GM23338 (cell line): ENCODE data around the gene AP5Z1. TPM values are rescaled to one million over a fixed set of nuclear protein-coding genes. Genes with fewer than 3 reads are reported as not detected.

Source experiments
- ATAC-seq: fragments of 200-7000 bp; cut with Tn5 transposase; 3 replicates; pipeline ENCODE4 v1.9.1; 2020
- DNase-seq: peaks from one replicate; pipeline ENCODE4 v3.0.0-alpha.2; 2015; ENCODE audit warnings: low spot score
- H2AFZ ChIP-seq: fragments of 200-600 bp; sonication (generic); 2 replicates; pipeline ENCODE4 v1.8.0; 2016; ENCODE audit warnings: antibody characterized with exemption, mild to moderate bottlenecking, moderate library complexity
- H3F3A ChIP-seq: fragments of 200-600 bp; sonication (generic); replicated peaks from 2 replicates; pipeline ENCODE4 v1.8.0; 2017; ENCODE audit warnings: antibody characterized with exemption, mixed run types, low read depth
- H3K27ac ChIP-seq: fragments of 200-600 bp; sonication (generic); 2 replicates; pipeline ENCODE4 v1.6.1; 2016; ENCODE audit warnings: low read depth
- H3K27me3 ChIP-seq: fragments of 200-600 bp; sonication (generic); 2 replicates; pipeline ENCODE4 v1.8.0; 2016; ENCODE audit warnings: mild to moderate bottlenecking, mixed run types, moderate library complexity; ENCODE audit not compliant: insufficient read depth
- H3K36me3 ChIP-seq: fragments of 200-600 bp; sonication (generic); 2 replicates; pipeline ENCODE4 v1.8.0; 2016; ENCODE audit warnings: mild to moderate bottlenecking; ENCODE audit not compliant: insufficient read depth
- H3K4me1 ChIP-seq: fragments of 200-600 bp; sonication (generic); 2 replicates; pipeline ENCODE4 v1.8.0; 2016; ENCODE audit warnings: mild to moderate bottlenecking, moderate library complexity; ENCODE audit not compliant: insufficient read depth
- H3K4me2 ChIP-seq: fragments of 200-600 bp; sonication (generic); 2 replicates; pipeline ENCODE4 v1.7.1; 2017; ENCODE audit warnings: mixed run types
- H3K4me3 ChIP-seq: fragments of 200-600 bp; sonication (generic); 2 replicates; pipeline ENCODE4 v1.6.1; 2016; ENCODE audit warnings: mixed run types
- H3K79me2 ChIP-seq: fragments of 200-600 bp; sonication (generic); replicated peaks from 2 replicates; pipeline ENCODE4 v1.8.0; 2017; ENCODE audit warnings: mild to moderate bottlenecking; ENCODE audit not compliant: insufficient read depth
- H3K9me2 ChIP-seq: fragments of 200-600 bp; sonication (generic); 2 replicates; pipeline ENCODE4 v1.8.0; 2017; ENCODE audit not compliant: insufficient read depth
- H4K20me1 ChIP-seq: fragments of 200-600 bp; sonication (generic); replicated peaks from 2 replicates; pipeline ENCODE4 v1.8.0; 2017; ENCODE audit warnings: mild to moderate bottlenecking; ENCODE audit not compliant: insufficient read depth
- H3K27ac Mint-ChIP-seq: 2 replicates; pipeline ENCODE4 v1.8.0; 2020; ENCODE audit warnings: inconsistent platforms, mild to moderate bottlenecking, moderate library complexity, mixed read lengths
- H3K27me3 Mint-ChIP-seq: 3 replicates; pipeline ENCODE4 v1.8.0; 2022; ENCODE audit warnings: low read depth, mild to moderate bottlenecking, moderate library complexity, mixed read lengths, inconsistent platforms; ENCODE audit not compliant: insufficient read depth, poor library complexity
- H3K36me3 Mint-ChIP-seq: 3 replicates; pipeline ENCODE4 v1.8.0; 2021; ENCODE audit warnings: low read depth, mild to moderate bottlenecking, inconsistent platforms, moderate library complexity, mixed read lengths
- H3K4me1 Mint-ChIP-seq: 3 replicates; pipeline ENCODE4 v1.8.0; 2020; ENCODE audit warnings: mild to moderate bottlenecking, inconsistent platforms, mixed read lengths
- H3K4me3 Mint-ChIP-seq: 3 replicates; pipeline ENCODE4 v1.8.0; 2021; ENCODE audit warnings: moderate library complexity, mild to moderate bottlenecking, inconsistent platforms, mixed read lengths
- H3K9me3 Mint-ChIP-seq: 3 replicates; pipeline ENCODE4 v1.8.0; 2020; ENCODE audit warnings: moderate library complexity, mild to moderate bottlenecking, inconsistent platforms, mixed read lengths
- CREB1 ChIP-seq: fragments of 250-450 bp; sonication (Bioruptor Pico); IDR thresholded peaks from 2 replicates; pipeline ENCODE4 v1.5.0; 2020; ENCODE audit warnings: low read depth, mild to moderate bottlenecking, moderate library complexity
- EZH2 ChIP-seq: fragments of 200-600 bp; sonication (generic); IDR thresholded peaks from one replicate; pipeline ENCODE4 v1.8.0; 2017; ENCODE audit warnings: antibody characterized with exemption, mild to moderate bottlenecking, low read depth; ENCODE audit not compliant: unreplicated experiment
- EZH2phosphoT487 ChIP-seq: fragments of 200-600 bp; sonication (generic); IDR thresholded peaks from one replicate; pipeline ENCODE4 v1.8.1; 2018; ENCODE audit warnings: antibody characterized with exemption; ENCODE audit not compliant: unreplicated experiment
- JUNB ChIP-seq: IDR thresholded peaks from one replicate; pipeline ENCODE4 v1.6.1; 2016; ENCODE audit warnings: antibody characterized with exemption; ENCODE audit not compliant: unreplicated experiment
- NANOG ChIP-seq: IDR thresholded peaks from 2 replicates; pipeline ENCODE4 v1.6.1; 2016; ENCODE audit warnings: antibody characterized with exemption, borderline replicate concordance
- POLR2AphosphoS5 ChIP-seq: IDR thresholded peaks from 2 replicates; pipeline ENCODE4 v1.6.1; 2016; ENCODE audit warnings: antibody characterized with exemption, low read depth
- STAT1 ChIP-seq: IDR thresholded peaks from one replicate; pipeline ENCODE4 v1.6.1; 2016; ENCODE audit warnings: antibody characterized with exemption; ENCODE audit not compliant: unreplicated experiment
- ZNF114 ChIP-seq: fragments of 250-450 bp; sonication (Bioruptor Pico); IDR thresholded peaks from 2 replicates; pipeline ENCODE4 v1.5.0; 2020; ENCODE audit warnings: mild to moderate bottlenecking, moderate library complexity
- ZNF331 ChIP-seq: fragments of 250-450 bp; sonication (Bioruptor Pico); IDR thresholded peaks from 2 replicates; pipeline ENCODE4 v1.5.0; 2020; ENCODE audit warnings: low read depth, mild to moderate bottlenecking, moderate library complexity
- polyA plus RNA-seq: library from polyadenylated mRNA; unstranded; fragments of >200 nt; fragmentation: Nextera tagmentation; extraction: Ambion mirVana; gene quantifications from 2 replicates; pipeline ENCODE4 v1.2.1, GENCODE V29; 2016
- total RNA-seq: library from RNA; depleted of rRNA; stranded (reverse); fragments of >200 nt; shearing (Covaris generic); gene quantifications from 2 replicates; pipeline ENCODE4 v1.2.3, GENCODE V29; 2014
- TF ChIP-seq, protein P1 (sequence below): IDR thresholded peaks from 2 replicates; pipeline ENCODE4 v1.6.1; 2016; ENCODE audit warnings: antibody characterized with exemption
- TF ChIP-seq, protein P2 (sequence below): fragments of 250-450 bp; sonication (Bioruptor Pico); IDR thresholded peaks from 2 replicates; pipeline ENCODE4 v1.5.0; 2020; ENCODE audit warnings: mild to moderate bottlenecking, moderate library complexity
- TF ChIP-seq, protein P3 (sequence below), 2 experiments: fragments of 200-600 bp in 1 of 2; sonication (generic) in 1 of 2; conservative IDR thresholded peaks; 2 replicates each; pipeline versions ENCODE4 v1.5.1 to v1.6.1; 2016 to 2017; ENCODE audit warnings: antibody characterized with exemption in 2 of 2, low read depth in 2 of 2, mild to moderate bottlenecking in 2 of 2, moderate library complexity in 1 of 2
- TF ChIP-seq, protein P4 (sequence below): IDR thresholded peaks from one replicate; pipeline ENCODE4 v1.6.1; 2018; ENCODE audit warnings: antibody characterized with exemption; ENCODE audit not compliant: unreplicated experiment

The AP5Z1 gene
- total and polyA plus RNA-seq, 2 experiments from 2014 or later = 16.3 to 31.2 TPM

DNA sequence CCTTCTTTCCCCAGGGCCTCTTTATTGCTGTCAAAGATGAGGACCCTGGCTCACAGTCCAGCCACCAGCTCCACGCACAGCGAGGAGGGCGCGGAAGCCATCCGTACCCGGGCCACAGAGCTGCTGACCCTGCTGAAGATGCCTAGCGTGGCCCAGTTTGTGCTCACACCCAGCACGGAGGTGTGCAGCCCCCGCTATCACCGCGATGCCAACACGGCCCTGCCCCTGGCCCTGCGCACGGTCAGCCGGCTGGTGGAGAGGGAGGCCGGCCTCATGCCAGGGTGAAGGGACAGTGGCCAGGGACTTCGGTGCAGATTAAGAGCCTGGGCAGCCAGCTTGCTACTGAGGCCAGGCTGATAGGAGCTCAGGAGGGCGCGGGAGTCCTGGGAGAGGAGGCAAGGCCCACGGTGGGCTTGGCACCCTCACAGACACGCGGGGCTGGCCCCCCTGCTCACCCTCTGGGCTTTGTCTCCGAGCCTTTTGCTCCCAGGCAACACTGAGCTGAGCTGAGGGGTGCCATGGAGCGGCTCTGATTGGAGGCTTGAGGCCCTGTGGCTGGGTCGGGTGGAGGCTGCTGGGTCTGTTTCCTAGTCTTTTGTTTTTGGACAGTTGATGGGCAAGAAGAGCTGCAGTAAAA lies 15.8 kb downstream of the AP5Z1 start:
- ATAC-seq = no peak
- no peak overlapping the region for H3K4me2 ChIP-seq
- DNase-seq = no peak
- Mint-ChIP-seq H3K27me3 (peaks cover 11% of the 10 kb centered on the region), H3K4me3 (peak overlapping the region; percentile 12; the same call in 1 of the 3 replicates), H3K9me3 (no peaks in the 10 kb centered on the region; the same call in 2 of the 3 replicates), H3K27ac (no peak overlapping the region), H3K36me3 (peaks cover 11% of the 10 kb centered on the region), H3K4me1 (peaks cover 13% of the 10 kb centered on the region)
- no peaks in the 10 kb centered on the region for H4K20me1 ChIP-seq
- H3K79me2 ChIP-seq = no peaks in the 10 kb centered on the region
- H3F3A ChIP-seq = no peaks in the 10 kb centered on the region
- H3K4me3 ChIP-seq = no peak overlapping the region
- peaks cover 6% of the 10 kb centered on the region for H3K4me1 ChIP-seq
- no peaks in the 10 kb centered on the region; the same call in 1 of the 2 replicates for H3K36me3 ChIP-seq
- no peaks in the 10 kb centered on the region for H3K27me3 ChIP-seq
- no peak overlapping the region for H3K27ac ChIP-seq
- TF ChIP-seq ZNF114 (CRISPR knock-in tag) (no peak), ZNF331 (CRISPR knock-in tag) (no peak), EZH2 (no peak), EZH2phosphoT487 (no peak), NANOG (no peak), STAT1 (no peak), POLR2AphosphoS5 (no peak), JUNB (no peak), CREB1 (CRISPR knock-in tag) (no peak)
- TF ChIP-seq, protein P1, sequence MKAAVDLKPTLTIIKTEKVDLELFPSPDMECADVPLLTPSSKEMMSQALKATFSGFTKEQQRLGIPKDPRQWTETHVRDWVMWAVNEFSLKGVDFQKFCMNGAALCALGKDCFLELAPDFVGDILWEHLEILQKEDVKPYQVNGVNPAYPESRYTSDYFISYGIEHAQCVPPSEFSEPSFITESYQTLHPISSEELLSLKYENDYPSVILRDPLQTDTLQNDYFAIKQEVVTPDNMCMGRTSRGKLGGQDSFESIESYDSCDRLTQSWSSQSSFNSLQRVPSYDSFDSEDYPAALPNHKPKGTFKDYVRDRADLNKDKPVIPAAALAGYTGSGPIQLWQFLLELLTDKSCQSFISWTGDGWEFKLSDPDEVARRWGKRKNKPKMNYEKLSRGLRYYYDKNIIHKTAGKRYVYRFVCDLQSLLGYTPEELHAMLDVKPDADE = no peak
- TF ChIP-seq, protein P2, sequence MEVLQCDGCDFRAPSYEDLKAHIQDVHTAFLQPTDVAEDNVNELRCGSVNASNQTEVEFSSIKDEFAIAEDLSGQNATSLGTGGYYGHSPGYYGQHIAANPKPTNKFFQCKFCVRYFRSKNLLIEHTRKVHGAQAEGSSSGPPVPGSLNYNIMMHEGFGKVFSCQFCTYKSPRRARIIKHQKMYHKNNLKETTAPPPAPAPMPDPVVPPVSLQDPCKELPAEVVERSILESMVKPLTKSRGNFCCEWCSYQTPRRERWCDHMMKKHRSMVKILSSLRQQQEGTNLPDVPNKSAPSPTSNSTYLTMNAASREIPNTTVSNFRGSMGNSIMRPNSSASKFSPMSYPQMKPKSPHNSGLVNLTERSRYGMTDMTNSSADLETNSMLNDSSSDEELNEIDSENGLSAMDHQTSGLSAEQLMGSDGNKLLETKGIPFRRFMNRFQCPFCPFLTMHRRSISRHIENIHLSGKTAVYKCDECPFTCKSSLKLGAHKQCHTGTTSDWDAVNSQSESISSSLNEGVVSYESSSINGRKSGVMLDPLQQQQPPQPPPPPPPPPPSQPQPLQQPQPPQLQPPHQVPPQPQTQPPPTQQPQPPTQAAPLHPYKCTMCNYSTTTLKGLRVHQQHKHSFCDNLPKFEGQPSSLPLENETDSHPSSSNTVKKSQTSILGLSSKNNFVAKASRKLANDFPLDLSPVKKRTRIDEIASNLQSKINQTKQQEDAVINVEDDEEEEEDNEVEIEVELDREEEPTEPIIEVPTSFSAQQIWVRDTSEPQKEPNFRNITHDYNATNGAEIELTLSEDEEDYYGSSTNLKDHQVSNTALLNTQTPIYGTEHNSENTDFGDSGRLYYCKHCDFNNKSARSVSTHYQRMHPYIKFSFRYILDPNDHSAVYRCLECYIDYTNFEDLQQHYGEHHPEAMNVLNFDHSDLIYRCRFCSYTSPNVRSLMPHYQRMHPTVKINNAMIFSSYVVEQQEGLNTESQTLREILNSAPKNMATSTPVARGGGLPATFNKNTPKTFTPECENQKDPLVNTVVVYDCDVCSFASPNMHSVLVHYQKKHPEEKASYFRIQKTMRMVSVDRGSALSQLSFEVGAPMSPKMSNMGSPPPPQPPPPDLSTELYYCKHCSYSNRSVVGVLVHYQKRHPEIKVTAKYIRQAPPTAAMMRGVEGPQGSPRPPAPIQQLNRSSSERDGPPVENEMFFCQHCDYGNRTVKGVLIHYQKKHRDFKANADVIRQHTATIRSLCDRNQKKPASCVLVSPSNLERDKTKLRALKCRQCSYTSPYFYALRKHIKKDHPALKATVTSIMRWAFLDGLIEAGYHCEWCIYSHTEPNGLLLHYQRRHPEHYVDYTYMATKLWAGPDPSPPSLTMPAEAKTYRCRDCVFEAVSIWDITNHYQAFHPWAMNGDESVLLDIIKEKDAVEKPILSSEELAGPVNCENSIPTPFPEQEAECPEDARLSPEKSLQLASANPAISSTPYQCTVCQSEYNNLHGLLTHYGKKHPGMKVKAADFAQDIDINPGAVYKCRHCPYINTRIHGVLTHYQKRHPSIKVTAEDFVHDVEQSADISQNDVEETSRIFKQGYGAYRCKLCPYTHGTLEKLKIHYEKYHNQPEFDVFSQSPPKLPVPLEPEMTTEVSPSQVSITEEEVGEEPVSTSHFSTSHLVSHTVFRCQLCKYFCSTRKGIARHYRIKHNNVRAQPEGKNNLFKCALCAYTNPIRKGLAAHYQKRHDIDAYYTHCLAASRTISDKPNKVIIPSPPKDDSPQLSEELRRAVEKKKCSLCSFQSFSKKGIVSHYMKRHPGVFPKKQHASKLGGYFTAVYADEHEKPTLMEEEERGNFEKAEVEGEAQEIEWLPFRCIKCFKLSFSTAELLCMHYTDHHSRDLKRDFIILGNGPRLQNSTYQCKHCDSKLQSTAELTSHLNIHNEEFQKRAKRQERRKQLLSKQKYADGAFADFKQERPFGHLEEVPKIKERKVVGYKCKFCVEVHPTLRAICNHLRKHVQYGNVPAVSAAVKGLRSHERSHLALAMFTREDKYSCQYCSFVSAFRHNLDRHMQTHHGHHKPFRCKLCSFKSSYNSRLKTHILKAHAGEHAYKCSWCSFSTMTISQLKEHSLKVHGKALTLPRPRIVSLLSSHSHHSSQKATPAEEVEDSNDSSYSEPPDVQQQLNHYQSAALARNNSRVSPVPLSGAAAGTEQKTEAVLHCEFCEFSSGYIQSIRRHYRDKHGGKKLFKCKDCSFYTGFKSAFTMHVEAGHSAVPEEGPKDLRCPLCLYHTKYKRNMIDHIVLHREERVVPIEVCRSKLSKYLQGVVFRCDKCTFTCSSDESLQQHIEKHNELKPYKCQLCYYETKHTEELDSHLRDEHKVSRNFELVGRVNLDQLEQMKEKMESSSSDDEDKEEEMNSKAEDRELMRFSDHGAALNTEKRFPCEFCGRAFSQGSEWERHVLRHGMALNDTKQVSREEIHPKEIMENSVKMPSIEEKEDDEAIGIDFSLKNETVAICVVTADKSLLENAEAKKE (CRISPR knock-in tag) = no peak
- TF ChIP-seq, protein P3, sequence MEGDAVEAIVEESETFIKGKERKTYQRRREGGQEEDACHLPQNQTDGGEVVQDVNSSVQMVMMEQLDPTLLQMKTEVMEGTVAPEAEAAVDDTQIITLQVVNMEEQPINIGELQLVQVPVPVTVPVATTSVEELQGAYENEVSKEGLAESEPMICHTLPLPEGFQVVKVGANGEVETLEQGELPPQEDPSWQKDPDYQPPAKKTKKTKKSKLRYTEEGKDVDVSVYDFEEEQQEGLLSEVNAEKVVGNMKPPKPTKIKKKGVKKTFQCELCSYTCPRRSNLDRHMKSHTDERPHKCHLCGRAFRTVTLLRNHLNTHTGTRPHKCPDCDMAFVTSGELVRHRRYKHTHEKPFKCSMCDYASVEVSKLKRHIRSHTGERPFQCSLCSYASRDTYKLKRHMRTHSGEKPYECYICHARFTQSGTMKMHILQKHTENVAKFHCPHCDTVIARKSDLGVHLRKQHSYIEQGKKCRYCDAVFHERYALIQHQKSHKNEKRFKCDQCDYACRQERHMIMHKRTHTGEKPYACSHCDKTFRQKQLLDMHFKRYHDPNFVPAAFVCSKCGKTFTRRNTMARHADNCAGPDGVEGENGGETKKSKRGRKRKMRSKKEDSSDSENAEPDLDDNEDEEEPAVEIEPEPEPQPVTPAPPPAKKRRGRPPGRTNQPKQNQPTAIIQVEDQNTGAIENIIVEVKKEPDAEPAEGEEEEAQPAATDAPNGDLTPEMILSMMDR (conservative IDR thresholded peaks at IDR 0.05; ENCODE audit: low read depth in 2 of 2) = no peak
- TF ChIP-seq, protein P4, sequence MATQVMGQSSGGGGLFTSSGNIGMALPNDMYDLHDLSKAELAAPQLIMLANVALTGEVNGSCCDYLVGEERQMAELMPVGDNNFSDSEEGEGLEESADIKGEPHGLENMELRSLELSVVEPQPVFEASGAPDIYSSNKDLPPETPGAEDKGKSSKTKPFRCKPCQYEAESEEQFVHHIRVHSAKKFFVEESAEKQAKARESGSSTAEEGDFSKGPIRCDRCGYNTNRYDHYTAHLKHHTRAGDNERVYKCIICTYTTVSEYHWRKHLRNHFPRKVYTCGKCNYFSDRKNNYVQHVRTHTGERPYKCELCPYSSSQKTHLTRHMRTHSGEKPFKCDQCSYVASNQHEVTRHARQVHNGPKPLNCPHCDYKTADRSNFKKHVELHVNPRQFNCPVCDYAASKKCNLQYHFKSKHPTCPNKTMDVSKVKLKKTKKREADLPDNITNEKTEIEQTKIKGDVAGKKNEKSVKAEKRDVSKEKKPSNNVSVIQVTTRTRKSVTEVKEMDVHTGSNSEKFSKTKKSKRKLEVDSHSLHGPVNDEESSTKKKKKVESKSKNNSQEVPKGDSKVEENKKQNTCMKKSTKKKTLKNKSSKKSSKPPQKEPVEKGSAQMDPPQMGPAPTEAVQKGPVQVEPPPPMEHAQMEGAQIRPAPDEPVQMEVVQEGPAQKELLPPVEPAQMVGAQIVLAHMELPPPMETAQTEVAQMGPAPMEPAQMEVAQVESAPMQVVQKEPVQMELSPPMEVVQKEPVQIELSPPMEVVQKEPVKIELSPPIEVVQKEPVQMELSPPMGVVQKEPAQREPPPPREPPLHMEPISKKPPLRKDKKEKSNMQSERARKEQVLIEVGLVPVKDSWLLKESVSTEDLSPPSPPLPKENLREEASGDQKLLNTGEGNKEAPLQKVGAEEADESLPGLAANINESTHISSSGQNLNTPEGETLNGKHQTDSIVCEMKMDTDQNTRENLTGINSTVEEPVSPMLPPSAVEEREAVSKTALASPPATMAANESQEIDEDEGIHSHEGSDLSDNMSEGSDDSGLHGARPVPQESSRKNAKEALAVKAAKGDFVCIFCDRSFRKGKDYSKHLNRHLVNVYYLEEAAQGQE = no peak
- no peaks in the 10 kb centered on the region for H3K9me2 ChIP-seq
- no peak overlapping the region for H2AFZ ChIP-seq
